ENCODE data around the gene ATP9A.
"Not testable (repeated sequence)": the region's sequence is repeated elsewhere in the genome, so short reads cannot be mapped to it uniquely, and the experiment has no call there.

Gene ATP9A, protein sequence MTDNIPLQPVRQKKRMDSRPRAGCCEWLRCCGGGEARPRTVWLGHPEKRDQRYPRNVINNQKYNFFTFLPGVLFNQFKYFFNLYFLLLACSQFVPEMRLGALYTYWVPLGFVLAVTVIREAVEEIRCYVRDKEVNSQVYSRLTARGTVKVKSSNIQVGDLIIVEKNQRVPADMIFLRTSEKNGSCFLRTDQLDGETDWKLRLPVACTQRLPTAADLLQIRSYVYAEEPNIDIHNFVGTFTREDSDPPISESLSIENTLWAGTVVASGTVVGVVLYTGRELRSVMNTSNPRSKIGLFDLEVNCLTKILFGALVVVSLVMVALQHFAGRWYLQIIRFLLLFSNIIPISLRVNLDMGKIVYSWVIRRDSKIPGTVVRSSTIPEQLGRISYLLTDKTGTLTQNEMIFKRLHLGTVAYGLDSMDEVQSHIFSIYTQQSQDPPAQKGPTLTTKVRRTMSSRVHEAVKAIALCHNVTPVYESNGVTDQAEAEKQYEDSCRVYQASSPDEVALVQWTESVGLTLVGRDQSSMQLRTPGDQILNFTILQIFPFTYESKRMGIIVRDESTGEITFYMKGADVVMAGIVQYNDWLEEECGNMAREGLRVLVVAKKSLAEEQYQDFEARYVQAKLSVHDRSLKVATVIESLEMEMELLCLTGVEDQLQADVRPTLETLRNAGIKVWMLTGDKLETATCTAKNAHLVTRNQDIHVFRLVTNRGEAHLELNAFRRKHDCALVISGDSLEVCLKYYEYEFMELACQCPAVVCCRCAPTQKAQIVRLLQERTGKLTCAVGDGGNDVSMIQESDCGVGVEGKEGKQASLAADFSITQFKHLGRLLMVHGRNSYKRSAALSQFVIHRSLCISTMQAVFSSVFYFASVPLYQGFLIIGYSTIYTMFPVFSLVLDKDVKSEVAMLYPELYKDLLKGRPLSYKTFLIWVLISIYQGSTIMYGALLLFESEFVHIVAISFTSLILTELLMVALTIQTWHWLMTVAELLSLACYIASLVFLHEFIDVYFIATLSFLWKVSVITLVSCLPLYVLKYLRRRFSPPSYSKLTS

DNA sequence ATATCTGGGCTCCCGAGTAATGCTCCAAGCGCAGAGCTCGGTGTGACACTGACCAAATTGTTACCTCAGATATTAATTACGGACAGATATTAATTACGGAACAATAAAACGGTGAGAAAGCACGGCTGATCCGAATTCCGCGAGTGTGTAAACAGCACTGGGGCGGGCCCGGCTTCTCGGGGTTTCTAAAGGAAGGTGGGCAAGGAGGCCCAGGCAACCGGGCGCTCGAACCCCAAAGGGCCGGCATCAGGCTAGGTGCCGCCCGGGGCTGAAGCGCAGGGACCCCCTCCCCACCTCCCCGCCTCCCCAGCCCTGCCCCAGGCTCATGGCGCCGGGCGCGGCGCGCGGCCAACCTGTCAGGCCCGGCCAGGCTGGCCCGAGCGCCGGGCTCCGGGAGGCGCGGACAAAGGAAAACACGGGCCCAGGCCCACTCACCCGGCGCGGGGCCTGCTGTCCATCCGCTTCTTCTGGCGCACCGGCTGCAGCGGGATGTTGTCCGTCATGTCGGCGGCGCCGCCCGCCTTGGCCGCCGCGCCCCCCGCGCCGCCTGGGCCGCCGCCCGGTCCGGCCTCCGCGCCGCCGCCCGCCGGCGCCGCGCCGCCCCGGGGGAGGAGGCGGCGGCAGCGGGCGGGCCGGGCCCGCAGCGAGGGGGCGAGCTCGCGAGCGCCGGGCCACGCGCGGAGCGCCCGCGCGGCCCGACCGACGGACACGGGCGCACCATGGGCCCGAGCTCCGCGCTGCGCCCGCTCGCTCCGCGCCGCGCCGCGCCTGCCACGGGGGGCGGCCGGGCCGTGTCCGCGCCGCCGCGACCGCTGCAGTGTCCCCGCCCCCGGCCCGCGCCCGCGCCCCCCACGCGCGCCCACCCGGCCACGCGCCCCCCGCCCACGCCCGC lies at the start of gene ATP9A:
ATP9A (minus strand) TSS at position 524 of the 892 bp plus-strand sequence; CDS start at position 503, 21 bp downstream.
- DNase-seq: peak; percentile 47

DNA sequence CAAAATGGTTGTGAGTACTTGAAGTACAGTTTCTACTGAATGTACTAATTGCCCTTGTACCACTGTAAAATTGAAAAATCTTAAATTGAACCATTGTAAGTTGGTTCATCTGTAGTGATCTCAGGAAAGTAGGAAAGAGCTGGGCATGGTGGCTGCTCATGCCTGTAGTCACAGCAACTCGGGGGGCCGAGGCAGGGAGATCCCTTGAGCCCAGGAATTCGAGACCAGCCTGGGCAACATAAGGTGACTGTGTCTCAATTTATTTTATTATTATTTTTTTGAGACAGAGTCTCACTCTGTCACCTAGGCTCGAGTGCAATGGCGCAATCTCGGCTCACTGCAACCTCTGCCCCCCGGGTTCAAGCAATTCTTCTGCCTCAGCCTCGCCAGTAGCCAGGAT lies 48.7 kb upstream of the ATP9A start:
- not testable (repeated sequence) for DNase-seq

DNA sequence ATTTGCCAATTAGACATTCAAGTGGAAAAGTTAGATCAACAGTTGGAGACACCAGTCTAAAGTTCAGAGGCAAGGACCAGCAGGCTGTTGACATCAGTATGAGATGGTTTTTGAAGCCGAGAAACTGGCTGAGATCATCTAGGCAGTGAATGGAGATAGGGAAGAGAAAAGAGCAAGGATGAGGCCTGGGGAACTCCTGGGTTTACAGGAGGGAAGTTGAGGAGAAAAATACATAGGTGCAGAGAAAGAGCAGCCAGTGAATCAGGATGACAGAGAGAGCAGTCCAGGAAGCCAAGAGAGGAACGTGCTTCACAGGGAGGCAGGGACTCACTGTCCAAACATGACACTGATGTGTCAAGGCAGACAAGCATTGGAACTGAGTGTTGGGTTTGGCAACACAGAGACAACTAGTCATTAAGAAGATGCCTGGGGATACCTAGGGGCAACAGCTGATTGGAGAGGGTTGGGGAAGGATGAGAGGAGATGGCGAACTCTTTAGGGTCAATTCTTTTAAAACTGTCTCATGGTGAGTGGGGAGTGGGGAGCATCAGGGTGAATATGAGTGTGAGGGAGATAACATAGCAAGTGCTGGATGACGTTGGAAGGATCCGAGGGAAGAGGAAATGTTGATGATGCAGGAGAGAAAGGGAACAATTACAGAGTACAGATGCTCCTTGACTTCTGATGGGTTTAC lies 47.3 kb upstream of the ATP9A start:
- no peak for DNase-seq

DNA sequence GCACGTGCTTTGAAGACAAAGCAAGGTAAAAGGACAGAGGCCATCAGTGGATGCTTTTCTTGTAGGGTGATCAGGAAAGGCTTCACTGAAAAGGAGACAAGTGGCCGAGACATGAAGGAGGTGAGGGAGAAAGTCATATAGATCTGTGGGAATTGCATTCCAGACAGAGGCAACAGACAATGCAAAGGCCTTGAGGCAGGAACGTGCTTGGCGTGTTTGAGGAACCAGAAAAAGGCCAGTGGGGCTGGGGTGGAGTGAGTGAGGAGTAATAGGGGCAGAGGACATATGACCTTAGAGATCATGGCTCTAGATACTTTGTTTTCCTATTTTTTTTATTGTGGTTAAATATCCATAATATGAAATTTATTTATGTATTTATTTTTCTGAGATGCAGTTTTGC lies 44.7 kb upstream of the ATP9A start:
- DNase-seq: no peak

DNA sequence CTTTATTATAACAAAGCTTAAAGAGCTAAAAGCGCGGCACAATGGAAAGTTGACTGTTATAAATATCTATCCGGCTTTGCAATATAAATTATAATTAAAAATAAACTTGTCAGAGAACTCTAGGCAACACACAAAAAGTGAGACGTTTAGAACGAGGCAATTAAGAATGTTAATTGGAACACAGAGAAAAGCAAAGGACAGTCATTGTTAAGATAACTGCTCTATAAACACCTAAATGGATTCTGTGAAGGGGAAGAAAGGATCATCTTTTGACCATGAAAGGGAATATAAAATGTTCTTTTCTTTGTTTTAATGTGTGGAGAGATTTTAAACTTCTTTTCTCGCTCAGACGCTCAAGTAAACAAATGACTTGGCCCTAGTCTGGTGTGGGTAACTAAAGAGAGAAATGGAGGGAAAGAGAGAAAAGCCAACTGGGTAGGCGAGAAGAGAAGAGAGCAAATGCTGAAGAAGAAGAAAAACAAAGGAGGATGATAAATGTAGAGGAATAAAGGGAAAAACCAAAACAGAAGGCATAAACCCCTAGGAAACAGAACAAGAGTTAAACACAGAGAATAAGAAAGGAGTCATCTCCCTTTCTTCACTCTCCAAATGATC lies 43.4 kb upstream of the ATP9A start:
- no peak for DNase-seq

DNA sequence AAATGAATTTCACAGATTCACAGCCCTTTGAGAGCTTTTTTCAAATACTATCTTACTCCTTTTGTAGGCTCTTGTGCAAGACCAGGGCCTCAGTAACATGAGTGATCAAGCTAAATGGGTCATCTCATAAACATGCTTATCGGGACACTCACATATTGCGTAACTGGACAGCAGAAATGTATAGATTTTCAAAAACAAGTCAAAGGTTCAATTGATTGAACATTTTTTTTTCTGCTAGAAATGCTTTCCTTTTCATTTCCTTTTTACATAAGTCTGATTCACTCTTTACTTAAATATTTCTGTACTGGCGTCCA lies 42.8 kb upstream of the ATP9A start:
- no peak for DNase-seq

DNA sequence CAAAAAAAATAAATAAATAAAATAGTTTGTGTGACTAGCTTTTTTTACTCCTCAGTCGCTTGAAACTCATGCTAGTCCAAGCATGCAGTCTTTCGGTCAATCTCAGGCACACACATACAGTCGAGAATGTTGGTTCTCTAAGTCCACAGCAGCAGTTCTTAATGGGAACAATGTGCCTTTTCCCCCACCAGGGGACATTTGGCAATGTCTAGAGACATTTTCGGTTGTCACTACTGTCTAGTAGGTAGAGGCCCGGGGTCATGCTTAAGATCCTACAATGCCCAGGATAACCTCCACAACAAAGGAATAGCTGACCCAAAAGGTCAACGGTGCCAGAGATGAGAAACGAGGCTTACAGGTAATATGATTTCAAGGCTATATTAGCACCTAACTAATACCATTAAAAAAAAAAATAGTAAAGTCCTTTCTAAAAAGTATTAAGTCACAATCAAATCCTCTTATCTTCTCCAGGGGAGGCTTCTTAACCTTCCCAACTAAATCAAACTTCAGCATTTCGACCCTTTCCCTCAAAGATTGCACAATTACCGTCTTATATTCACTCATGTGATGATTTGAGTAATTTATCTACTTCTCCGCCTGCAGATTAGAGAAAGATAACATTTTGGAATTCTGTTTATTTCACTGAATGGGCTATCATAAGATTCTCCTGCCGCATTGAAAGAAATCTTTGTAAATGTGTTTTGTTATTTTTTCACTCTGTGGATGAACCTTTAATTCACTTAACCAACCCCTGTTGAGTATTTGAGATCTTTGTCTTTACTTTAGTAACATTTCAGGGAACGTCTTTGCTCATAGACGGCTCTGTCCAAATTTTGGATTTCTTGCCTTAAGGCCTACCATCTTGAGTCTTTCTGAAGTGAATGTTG lies 42.2 kb upstream of the ATP9A start:
- DNase-seq: no peak

DNA sequence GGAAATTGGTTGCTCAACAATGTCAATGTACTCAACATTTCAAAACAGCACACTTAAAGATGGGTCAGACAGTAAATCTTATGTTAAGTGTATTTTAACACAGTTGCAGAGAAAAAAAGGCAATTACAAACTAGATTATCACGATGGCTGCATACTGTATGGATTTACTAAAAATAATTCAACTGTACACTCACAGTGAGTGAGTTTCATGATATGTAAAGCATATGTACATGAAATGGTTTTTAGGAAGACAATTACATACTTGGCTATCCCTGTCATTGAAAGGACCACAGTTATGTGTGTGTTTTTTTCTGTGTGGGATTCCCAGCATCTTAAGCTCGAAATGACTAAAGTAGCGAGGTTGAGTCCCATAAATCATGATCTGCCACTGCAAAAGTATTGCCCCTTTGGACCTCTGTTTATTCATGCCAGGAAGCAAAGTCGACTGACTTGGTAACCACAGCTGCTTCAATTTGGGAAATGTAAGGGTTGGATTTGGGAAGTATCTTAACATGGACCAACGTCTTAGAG lies 39.6 kb upstream of the ATP9A start:
- DNase-seq: no peak

DNA sequence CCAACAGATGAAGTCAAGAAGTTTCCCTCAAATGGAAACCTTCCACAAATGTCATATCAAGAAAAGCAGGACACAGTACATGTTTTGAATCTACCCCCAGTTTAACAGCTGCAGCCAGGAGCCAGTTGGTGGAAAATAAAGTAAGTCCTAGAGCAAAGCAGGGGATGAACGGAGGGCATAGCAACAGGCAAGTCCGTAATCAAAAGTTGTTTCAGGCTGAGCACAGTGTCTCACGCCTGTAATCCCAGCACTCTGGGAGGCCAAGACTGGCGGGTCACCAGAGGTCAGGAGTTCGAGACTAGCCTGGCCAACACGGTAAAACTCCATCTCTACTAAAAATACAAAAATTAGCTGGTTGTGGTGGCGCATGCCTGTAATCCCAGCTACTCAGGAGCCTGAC lies 36.6 kb upstream of the ATP9A start:
- no peak for DNase-seq

DNA sequence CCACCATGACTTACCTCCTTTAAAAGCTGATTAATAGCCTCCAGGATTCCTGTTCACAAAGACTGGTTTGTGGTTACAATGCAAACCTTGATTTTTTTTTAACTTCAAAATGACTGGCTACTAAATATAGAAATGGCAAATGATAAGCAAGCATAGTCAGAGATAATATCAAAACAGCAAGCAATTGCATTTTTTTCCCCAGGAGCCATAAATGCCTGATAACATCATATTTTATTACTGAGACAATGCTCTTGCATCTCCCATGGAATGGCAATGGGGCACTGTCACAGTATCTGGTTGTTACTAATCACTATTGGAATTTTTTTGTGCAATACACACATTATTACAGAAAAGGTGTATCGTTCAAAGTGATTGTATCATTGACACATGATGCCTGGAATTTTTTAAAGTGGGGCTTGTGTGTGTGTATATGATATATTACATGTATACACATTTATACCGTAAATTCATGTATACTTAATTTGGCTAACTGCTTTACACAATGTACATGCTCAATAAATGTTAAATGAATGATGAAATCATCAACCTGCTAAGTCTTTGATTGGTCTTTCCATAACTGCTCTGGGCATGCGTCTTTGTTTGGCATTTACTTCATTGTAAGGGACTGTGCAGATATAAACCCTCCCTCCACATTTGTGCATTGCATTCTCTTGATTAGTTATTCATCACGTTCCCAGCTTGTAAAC lies 35.1 kb upstream of the ATP9A start:
- DNase-seq: no peak

DNA sequence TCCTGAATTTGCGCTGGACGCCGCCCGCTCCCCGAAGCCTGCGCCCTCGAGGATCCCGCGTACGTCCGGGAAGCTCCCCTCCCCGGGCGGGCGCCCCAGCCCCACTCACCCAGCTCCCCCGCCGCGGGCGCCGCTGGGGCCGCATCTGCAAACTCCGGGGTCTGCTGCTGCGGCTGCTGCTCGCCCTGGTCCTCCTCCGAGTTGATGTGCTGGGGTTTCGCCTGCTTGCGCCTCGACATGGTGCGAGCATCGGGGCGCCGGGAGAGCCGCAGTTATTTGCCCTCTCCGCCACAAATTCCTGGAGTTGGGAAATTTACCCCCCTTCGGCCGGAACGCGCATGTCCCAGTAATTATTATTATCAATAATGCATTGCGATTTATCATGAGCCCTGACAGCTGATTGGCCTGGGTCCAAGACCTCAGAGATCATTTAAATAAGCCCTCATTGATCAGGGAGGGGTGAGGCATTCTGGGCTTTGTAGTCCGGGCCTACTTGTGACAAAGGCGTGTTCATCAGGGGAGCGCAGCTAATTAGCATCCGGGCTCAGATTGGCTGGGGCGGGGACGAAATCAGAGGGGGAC lies 34.1 kb upstream of the ATP9A start, which contains the start of gene SALL4:
SALL4 (minus strand) TSS at position 352 of the 582 bp plus-strand sequence; CDS start at position 239, 113 bp downstream.
- no peak for DNase-seq

DNA sequence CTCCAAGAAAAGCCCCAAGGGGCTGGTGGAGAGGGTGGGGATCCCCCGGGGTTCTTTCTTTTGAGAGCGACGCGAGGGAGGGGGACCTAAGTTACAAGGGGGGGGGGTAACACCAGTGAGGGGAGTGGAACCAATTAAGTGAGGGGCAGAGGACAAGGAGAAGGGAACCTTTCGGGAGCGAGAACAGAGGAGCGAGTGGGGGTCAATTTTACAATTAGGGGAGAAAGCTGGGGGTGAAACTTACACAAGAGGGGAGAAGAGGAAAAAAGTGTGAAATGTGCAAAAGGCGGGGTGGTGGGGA lies 33.6 kb upstream of the ATP9A start:
- DNase-seq: no peak

DNA sequence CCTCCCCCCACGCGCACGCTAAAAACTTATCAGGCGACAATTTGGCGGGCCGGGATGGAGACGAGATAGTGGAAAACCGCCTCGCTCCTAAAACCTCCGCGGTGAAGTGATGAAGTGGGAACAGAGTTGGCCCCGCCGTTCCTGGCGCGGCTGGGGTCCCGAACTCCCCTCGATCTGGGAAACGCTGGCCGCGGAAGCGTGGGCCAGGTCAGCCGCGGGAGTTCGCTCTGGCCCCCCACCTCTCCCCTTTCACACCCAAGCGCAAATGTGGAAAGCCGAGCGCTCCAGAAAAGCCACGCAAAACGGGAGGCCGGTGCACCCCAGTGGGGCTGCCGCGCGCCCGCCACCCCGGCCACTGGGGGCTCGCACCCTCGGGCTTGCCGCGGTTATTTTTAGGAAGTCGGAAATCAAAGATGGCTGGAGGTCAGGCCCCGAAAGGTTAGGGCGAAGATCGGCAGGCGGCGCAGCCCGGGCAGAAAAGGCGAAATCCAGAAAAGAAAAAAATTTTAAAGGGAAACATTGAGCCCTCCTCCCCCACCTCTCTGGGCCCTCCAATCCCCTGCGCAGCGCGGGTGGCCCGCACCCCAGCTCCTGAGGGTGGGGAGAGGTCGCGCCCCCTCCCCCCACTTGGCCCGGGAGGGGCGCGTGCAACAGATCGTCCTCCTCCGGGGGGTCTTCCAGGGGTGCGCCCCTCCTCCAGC lies 33.1 kb upstream of the ATP9A start:
- DNase-seq: peak; percentile 46

DNA sequence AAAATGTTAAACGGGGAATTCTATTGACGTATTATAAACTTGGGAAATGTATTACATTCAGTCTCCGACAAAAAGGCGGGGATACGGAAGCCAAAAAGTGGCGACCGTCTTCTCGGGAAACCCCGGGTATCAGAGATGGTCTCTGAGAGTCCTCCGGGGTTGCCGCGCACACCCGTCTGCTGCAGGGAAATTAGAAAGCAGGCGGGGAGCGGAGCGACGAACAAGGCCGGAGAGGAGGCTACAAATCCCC lies 32.6 kb upstream of the ATP9A start:
- DNase-seq: peak; percentile 36

DNA sequence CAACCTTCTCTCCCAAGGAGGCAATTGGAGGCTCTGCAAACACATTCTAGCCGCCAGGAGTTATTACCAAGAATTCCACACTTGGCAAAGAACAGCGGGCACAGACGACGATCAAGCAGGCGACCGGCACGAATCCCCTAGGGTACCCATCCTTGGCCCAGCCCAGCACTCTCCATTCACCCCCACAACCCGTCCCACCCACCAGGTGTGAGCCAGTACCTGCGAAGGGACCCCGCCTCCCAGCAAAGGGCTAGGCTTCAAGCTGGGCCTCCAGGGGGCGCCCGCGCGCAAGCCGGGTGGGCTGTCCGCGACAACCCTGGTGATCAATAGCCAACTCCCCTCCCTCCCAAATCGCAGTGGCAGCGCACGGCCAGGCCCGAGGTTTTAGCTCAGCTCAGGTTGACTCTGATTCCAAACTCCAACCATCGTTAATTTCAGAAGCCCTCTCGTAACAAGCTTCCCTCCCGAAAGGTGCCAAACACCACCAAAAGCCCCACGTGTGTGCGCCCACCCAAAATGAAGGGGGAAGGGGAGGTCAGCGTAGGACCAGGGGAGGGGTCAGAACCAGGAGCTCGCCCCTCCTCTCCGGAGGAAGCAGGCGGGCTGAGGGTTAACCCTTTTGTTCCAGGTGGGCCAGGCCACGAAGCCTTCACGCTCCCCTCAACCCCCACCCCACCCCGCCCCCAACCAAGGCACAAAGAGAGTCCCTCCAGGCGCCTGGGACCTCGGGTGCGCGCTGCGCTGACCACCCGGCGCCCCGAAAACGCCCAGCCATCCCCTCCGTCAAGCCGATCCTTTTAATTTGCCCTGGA lies 32.1 kb upstream of the ATP9A start:
- DNase-seq: peak; percentile 81

DNA sequence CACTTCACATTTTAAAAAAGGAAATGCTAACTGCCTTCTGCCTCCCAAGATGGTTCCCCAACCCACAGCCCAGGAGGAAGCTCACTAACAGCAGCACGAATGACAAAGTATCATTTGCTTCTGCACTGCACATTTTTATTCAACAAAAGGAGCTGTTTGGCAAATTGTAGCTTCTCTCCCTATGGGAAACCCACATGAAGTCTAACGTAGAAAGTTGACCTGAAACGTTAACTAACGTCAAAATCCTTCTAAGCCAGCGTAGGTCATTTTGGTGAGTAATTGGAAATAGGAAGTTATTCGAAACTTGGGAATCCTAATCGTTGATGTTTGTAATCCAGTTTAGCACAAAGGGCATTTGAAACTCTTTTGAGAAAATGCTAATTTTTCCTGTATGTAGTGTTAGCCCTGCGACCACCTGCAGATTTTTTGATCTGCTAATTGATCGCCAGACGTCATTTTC lies 31.2 kb upstream of the ATP9A start:
- no peak for DNase-seq

DNA sequence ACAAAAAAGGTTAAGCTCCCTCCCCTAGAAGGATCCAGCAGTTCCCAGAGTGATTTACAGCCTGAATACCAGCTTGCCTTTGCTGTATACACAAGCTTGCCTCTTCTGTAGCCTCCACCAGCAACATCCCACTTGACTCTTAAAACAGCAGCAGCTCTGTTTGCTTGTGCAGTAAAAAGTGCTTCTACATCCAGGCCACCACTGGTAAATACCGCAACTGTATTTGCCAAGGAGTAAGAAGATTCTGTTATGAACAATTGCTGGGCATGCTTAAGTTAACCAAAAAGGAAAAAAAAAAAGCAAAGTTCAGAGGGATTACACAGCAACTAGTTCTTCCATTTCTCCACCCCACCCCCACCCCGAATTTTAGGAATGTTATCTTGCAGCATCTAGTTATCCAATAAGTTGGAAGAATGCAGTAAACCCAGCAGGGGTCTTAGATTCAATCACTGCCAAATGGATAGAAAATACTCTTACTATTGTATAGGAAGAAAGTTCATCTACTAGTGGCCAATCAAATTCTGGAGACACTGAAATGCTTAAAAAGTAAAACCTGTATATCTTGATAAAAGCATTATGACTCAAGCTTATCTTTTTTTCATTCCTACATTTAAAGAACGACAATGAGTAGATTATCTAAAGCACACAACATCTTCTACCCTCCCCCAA lies 29.3 kb upstream of the ATP9A start:
- no peak for DNase-seq
